ENCODE measurements around the gene TBC1D9.

DNA sequence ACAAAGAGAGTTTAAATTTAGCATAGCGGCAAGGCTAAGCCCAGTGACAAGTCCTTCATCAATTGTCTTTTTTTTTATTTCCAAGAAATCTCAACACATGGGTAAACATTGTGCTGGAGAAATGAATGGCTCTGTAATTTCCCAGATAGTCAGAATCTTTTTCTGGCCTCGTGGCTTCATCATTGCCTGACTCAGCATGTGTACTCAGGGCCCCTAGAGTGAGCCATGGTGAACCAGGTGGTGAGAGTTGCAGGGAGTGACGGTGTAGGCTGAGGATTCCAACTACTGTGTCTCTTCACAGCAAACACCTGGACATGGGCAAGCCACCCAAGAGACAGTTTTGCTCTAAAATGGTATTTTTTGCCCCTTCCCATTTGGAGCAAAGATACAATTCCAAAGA lies 144.3 kb downstream of the TBC1D9 start:
- TF ChIP-seq, protein P1, sequence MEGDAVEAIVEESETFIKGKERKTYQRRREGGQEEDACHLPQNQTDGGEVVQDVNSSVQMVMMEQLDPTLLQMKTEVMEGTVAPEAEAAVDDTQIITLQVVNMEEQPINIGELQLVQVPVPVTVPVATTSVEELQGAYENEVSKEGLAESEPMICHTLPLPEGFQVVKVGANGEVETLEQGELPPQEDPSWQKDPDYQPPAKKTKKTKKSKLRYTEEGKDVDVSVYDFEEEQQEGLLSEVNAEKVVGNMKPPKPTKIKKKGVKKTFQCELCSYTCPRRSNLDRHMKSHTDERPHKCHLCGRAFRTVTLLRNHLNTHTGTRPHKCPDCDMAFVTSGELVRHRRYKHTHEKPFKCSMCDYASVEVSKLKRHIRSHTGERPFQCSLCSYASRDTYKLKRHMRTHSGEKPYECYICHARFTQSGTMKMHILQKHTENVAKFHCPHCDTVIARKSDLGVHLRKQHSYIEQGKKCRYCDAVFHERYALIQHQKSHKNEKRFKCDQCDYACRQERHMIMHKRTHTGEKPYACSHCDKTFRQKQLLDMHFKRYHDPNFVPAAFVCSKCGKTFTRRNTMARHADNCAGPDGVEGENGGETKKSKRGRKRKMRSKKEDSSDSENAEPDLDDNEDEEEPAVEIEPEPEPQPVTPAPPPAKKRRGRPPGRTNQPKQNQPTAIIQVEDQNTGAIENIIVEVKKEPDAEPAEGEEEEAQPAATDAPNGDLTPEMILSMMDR (IDR thresholded peaks at IDR 0.05) = no peak
- TF ChIP-seq POLR2A (IDR thresholded peaks at IDR 0.05) = no peak
- no peak for TF ChIP-seq POLR2AphosphoS5 (IDR thresholded peaks at IDR 0.05; ENCODE audit: insufficient read depth in 1 of 2, low read depth in 1 of 2)
